Activated T-cell treated with anti-CD3 and anti-CD28 coated beads, Interleukin-2, amount 50 U/mL, for 72 hours (primary cell): ENCODE measurements around the gene PRKAR1B. TPM values are rescaled to one million over a fixed set of nuclear protein-coding genes. Genes with fewer than 3 reads are reported as not detected.

ENCODE experiments used
- ATAC-seq, 2 donors: fragments of 150-1000 bp; cut with Tn5 transposase; replicated peaks in 1 of 2; 2 replicates each; pipeline ENCODE4 v1.10.0; 2021; ENCODE audit warnings: moderate library complexity in 2 of 2, mild to moderate bottlenecking in 1 of 2
- DNase-seq, 2 donors: peaks; one replicate each; pipeline ENCODE4 v3.0.0; 2021 to 2022; ENCODE audit warnings: mixed read lengths in 1 of 2
- H3K27ac Mint-ChIP-seq: one replicate; pipeline ENCODE4 v1.8.0; 2022; ENCODE audit warnings: mild to moderate bottlenecking, moderate library complexity, mixed read lengths
- H3K27me3 Mint-ChIP-seq: one replicate; pipeline ENCODE4 v1.8.0; 2022; ENCODE audit warnings: low read depth, mixed read lengths
- H3K36me3 Mint-ChIP-seq, 2 donors: one replicate each; pipeline ENCODE4 v1.8.0; 2022; ENCODE audit warnings: mixed read lengths in 2 of 2, mild to moderate bottlenecking in 1 of 2; ENCODE audit not compliant: insufficient read depth in 2 of 2
- H3K4me1 Mint-ChIP-seq: one replicate; pipeline ENCODE4 v1.8.0; 2022; ENCODE audit warnings: low read depth, mixed read lengths
- H3K4me3 Mint-ChIP-seq, 2 donors: one replicate each; pipeline ENCODE4 v1.8.0; 2022; ENCODE audit warnings: mild to moderate bottlenecking in 2 of 2, mixed read lengths in 2 of 2, moderate library complexity in 2 of 2
- H3K9me3 Mint-ChIP-seq, 2 donors: one replicate each; pipeline ENCODE4 v1.8.0; 2022; ENCODE audit warnings: mixed read lengths in 2 of 2
- total RNA-seq, 2 donors: library from RNA; stranded (reverse); gene quantifications; one replicate each; pipeline ENCODE4 v1.2.3, GENCODE V29; 2022

PRKAR1B gene
- total RNA-seq, 2 donors from 2014 or later: 33.6 to 43.5 TPM

- Mint-ChIP-seq H3K27me3 (no peaks in the 10 kb centered on the region), H3K9me3 (peaks cover 7 to 10% of the 10 kb centered on the region in 2 donors), H3K4me3 (peak overlapping the region; percentile 82 to 90), H3K4me1 (peaks cover 33% of the 10 kb centered on the region), H3K36me3 (peaks cover 23 to 38% of the 10 kb centered on the region in 2 donors), H3K27ac (peak overlapping the region; percentile 38)
- ATAC-seq (peak; percentile 24 to 33), DNase-seq (no peak)
These were observed 143.5 kb downstream of the PRKAR1B start for GRCh38 chr7:583410-584121.

- DNase-seq (no peak), ATAC-seq (no peak)
- H3K27ac Mint-ChIP-seq: peak overlapping the region; percentile 38
- peaks cover 2 to 6% of the 10 kb centered on the region in 2 donors for H3K9me3 Mint-ChIP-seq
- H3K27me3 Mint-ChIP-seq: no peaks in the 10 kb centered on the region
- H3K4me3 Mint-ChIP-seq: peak overlapping the region; percentile 82 to 90
- H3K4me1 Mint-ChIP-seq: peaks cover 33% of the 10 kb centered on the region
- peaks cover 19 to 33% of the 10 kb centered on the region in 2 donors for H3K36me3 Mint-ChIP-seq
These were observed 144.2 kb downstream of the PRKAR1B start for GRCh38 chr7:582931-583330.

- H3K4me3 Mint-ChIP-seq: peak overlapping the region; percentile 20 to 24
- H3K27me3 Mint-ChIP-seq: no peaks in the 10 kb centered on the region
- no peak for ATAC-seq
- H3K36me3 Mint-ChIP-seq: peaks cover 19 to 30% of the 10 kb centered on the region in 2 donors
- no peak overlapping the region for H3K27ac Mint-ChIP-seq
- peaks cover 33% of the 10 kb centered on the region for H3K4me1 Mint-ChIP-seq
- H3K9me3 Mint-ChIP-seq: peaks cover 2 to 6% of the 10 kb centered on the region in 2 donors
- no peak for DNase-seq
These were observed 144.8 kb downstream of the PRKAR1B start for GRCh38 chr7:582081-582835.

- peaks cover 0 to 2% of the 10 kb centered on the region in 2 donors for H3K9me3 Mint-ChIP-seq
- DNase-seq: no peak
- H3K27me3 Mint-ChIP-seq: no peaks in the 10 kb centered on the region
- H3K4me3 Mint-ChIP-seq: no peak overlapping the region
- no peak overlapping the region for H3K27ac Mint-ChIP-seq
- H3K36me3 Mint-ChIP-seq: peaks cover 10 to 23% of the 10 kb centered on the region in 2 donors
- H3K4me1 Mint-ChIP-seq: peaks cover 2% of the 10 kb centered on the region
- no peak for ATAC-seq
These were observed 148.7 kb downstream of the PRKAR1B start for GRCh38 chr7:578386-578785.

GRCh38 chr7:577741-578370 lies 149.2 kb downstream of the PRKAR1B start:
- H3K4me1 Mint-ChIP-seq: no peaks in the 10 kb centered on the region
- H3K27ac Mint-ChIP-seq: no peak overlapping the region
- no peaks in the 10 kb centered on the region for H3K27me3 Mint-ChIP-seq
- H3K36me3 Mint-ChIP-seq: peaks cover 7 to 19% of the 10 kb centered on the region in 2 donors
- DNase-seq (no peak), ATAC-seq (no peak)
- peaks cover 0 to 2% of the 10 kb centered on the region in 2 donors for H3K9me3 Mint-ChIP-seq
- H3K4me3 Mint-ChIP-seq: no peak overlapping the region

- H3K36me3 Mint-ChIP-seq: peaks cover 7 to 17% of the 10 kb centered on the region in 2 donors
- no peak overlapping the region for H3K27ac Mint-ChIP-seq
- ATAC-seq (no peak), DNase-seq (no peak)
- no peak overlapping the region for H3K4me3 Mint-ChIP-seq
- H3K4me1 Mint-ChIP-seq: no peaks in the 10 kb centered on the region
- no peaks in the 10 kb centered on the region for H3K27me3 Mint-ChIP-seq
- H3K9me3 Mint-ChIP-seq: peaks cover 0 to 2% of the 10 kb centered on the region in 2 donors
These were observed 149.8 kb downstream of the PRKAR1B start for GRCh38 chr7:577278-577665.

GRCh38 chr7:576524-577277 lies 150.4 kb downstream of the PRKAR1B start:
- peaks cover 0 to 2% of the 10 kb centered on the region in 2 donors for H3K9me3 Mint-ChIP-seq
- H3K27me3 Mint-ChIP-seq: no peaks in the 10 kb centered on the region
- no peak overlapping the region for H3K4me3 Mint-ChIP-seq
- H3K27ac Mint-ChIP-seq: no peak overlapping the region
- H3K36me3 Mint-ChIP-seq: peaks cover 7 to 15% of the 10 kb centered on the region in 2 donors
- no peak for DNase-seq
- ATAC-seq: no peak
- no peaks in the 10 kb centered on the region for H3K4me1 Mint-ChIP-seq

- ATAC-seq (no peak), DNase-seq (no peak)
- Mint-ChIP-seq H3K4me1 (no peaks in the 10 kb centered on the region), H3K36me3 (peaks cover 7 to 15% of the 10 kb centered on the region in 2 donors), H3K4me3 (no peak overlapping the region), H3K9me3 (peaks cover 0 to 2% of the 10 kb centered on the region in 2 donors), H3K27ac (no peak overlapping the region), H3K27me3 (no peaks in the 10 kb centered on the region)
These were observed 151.4 kb downstream of the PRKAR1B start for GRCh38 chr7:575425-576366.

GRCh38 chr7:574661-575395 lies 152.3 kb downstream of the PRKAR1B start:
- Mint-ChIP-seq H3K4me1 (no peaks in the 10 kb centered on the region), H3K36me3 (peaks cover 7 to 15% of the 10 kb centered on the region in 2 donors), H3K27ac (no peak overlapping the region), H3K9me3 (peaks cover 0 to 2% of the 10 kb centered on the region in 2 donors), H3K27me3 (no peaks in the 10 kb centered on the region), H3K4me3 (no peak overlapping the region)
- ATAC-seq (no peak), DNase-seq (no peak)

GRCh38 chr7:573933-574381 lies 153.1 kb downstream of the PRKAR1B start:
- Mint-ChIP-seq H3K4me1 (no peaks in the 10 kb centered on the region), H3K27ac (no peak overlapping the region), H3K27me3 (no peaks in the 10 kb centered on the region), H3K9me3 (peaks cover 0 to 2% of the 10 kb centered on the region in 2 donors), H3K36me3 (peaks cover 7 to 13% of the 10 kb centered on the region in 2 donors), H3K4me3 (no peak overlapping the region)
- DNase-seq: no peak
- no peak for ATAC-seq

- H3K4me1 Mint-ChIP-seq: no peaks in the 10 kb centered on the region
- peaks cover 7 to 13% of the 10 kb centered on the region in 2 donors for H3K36me3 Mint-ChIP-seq
- H3K9me3 Mint-ChIP-seq: peaks cover 0 to 2% of the 10 kb centered on the region in 2 donors
- DNase-seq (no peak), ATAC-seq (no peak)
- H3K27ac Mint-ChIP-seq: no peak overlapping the region
- H3K27me3 Mint-ChIP-seq: no peaks in the 10 kb centered on the region
- H3K4me3 Mint-ChIP-seq: no peak overlapping the region
These were observed 153.7 kb downstream of the PRKAR1B start for GRCh38 chr7:573269-573932.
